Gastroesophageal sphincter (tissue), 4 donors: ENCODE results near the gene CD163L1. TPM values are rescaled to one million over a fixed set of nuclear protein-coding genes. Genes with fewer than 3 reads are reported as not detected.

Experiments used
- ATAC-seq: fragments of 150-250 bp; one replicate; pipeline ENCODE4 v1.9.1; 2016; ENCODE audit warnings: mild to moderate bottlenecking, moderate library complexity
- H3K27ac ChIP-seq, 4 donors: fragments of 200-600 bp; sonication (generic) in 3 of 4; 1 replicate in 3 of 4; 2 replicates in 1 of 4; pipeline ENCODE4 v1.5.1; 2016 to 2019
- H3K27me3 ChIP-seq: fragments of 200-600 bp; sonication (generic); one replicate; pipeline ENCODE4 v1.5.1; 2019
- H3K36me3 ChIP-seq, 2 donors: fragments of 200-600 bp; sonication (generic); one replicate each; pipeline ENCODE4 v1.5.1; 2019; ENCODE audit warnings: control low read depth in 1 of 2
- H3K4me1 ChIP-seq, 3 donors: fragments of 200-600 bp; sonication (generic); 1 replicate in 2 of 3; 2 replicates in 1 of 3; pipeline ENCODE4 v1.5.1; 2016 to 2019; ENCODE audit warnings: control low read depth in 2 of 3
- H3K4me3 ChIP-seq, 2 donors: fragments of 200-600 bp; sonication (generic); one replicate each; pipeline ENCODE4 v1.5.1; 2019; ENCODE audit warnings: mild to moderate bottlenecking in 1 of 2, moderate library complexity in 1 of 2
- H3K9me3 ChIP-seq, 3 donors: fragments of 200-600 bp; sonication (generic); one replicate each; pipeline ENCODE4 v1.5.1; 2017 to 2019; ENCODE audit warnings: control low read depth in 2 of 3
- CTCF ChIP-seq, 4 experiments: fragments of 200-600 bp in 2 of 4; fragments of 450-650 bp in 2 of 4; sonication (generic) in 1 of 4; IDR thresholded peaks; one replicate each; pipeline ENCODE4 v1.5.1; 2017 to 2019; ENCODE audit warnings: antibody characterized with exemption in 4 of 4, mild to moderate bottlenecking in 2 of 4, moderate library complexity in 2 of 4
- EP300 ChIP-seq: sonication (generic); formaldehyde crosslinking; IDR thresholded peaks from one replicate; pipeline ENCODE4 v1.6.1; 2017; ENCODE audit warnings: antibody characterized with exemption, mild to moderate bottlenecking
- POLR2A ChIP-seq, 2 donors: fragments of 450-650 bp; IDR thresholded peaks; one replicate each; pipeline ENCODE4 v1.6.1; 2017; ENCODE audit warnings: antibody characterized with exemption in 2 of 2, mild to moderate bottlenecking in 2 of 2, moderate library complexity in 1 of 2
- POLR2AphosphoS5 ChIP-seq: sonication (generic); formaldehyde crosslinking; IDR thresholded peaks from one replicate; pipeline ENCODE4 v1.6.1; 2017; ENCODE audit warnings: antibody characterized with exemption
- WGBS, 2 donors: methylation state at CpG; one replicate each; pipeline ENCODE4 v1.1.5; 2018; ENCODE audit warnings: low coverage in 1 of 2; 5-methylcytosine and 5-hydroxymethylcytosine counted together
- total RNA-seq, 4 donors: library from RNA; depleted of rRNA; stranded (reverse); fragments of >200 nt; gene quantifications; one replicate each; pipeline ENCODE4 v1.1.0, GENCODE V29; 2016

Gene CD163L1
- total RNA-seq, 4 donors from 2014 or later, result 0.42 to 3.2 (median 1.3) TPM

- H3K27ac ChIP-seq, result no peak overlapping the region
- no peak for TF ChIP-seq POLR2A (IDR thresholded peaks at IDR 0.05)
- no peak for TF ChIP-seq CTCF (IDR thresholded peaks at IDR 0.05)
- no peak for TF ChIP-seq POLR2AphosphoS5
- TF ChIP-seq EP300, result no peak
Observed at GRCh38 chr12:7434670-7435069, 9.3 kb downstream of the CD163L1 start.

GRCh38 chr12:7433276-7433822, 10.6 kb downstream of the CD163L1 start:
- H3K36me3 ChIP-seq, result no peaks in the 10 kb centered on the region
- TF ChIP-seq POLR2AphosphoS5 (no peak), POLR2A (IDR thresholded peaks at IDR 0.05) (no peak), CTCF (IDR thresholded peaks at IDR 0.05) (no peak), EP300 (no peak)
- H3K27me3 ChIP-seq, result no peaks in the 10 kb centered on the region
- H3K4me3 ChIP-seq, result no peak overlapping the region
- 61 to 71% methylated on average over 5 to 6 of the region's 6 CpGs for WGBS, 2 donors
- H3K9me3 ChIP-seq, result no peaks in the 10 kb centered on the region
- no peaks in the 10 kb centered on the region for H3K4me1 ChIP-seq
- no peak for ATAC-seq
- no peak overlapping the region for H3K27ac ChIP-seq

More at GRCh38 chr12:7434670-7435069, 9.3 kb downstream of the CD163L1 start:
- Histone ChIP-seq H3K36me3 (no peaks in the 10 kb centered on the region), H3K4me1 (peaks cover 0 to 1% (median 0%) of the 10 kb centered on the region in 3 donors), H3K9me3 (peaks cover 0 to 2% (median 0%) of the 10 kb centered on the region in 3 donors), H3K27me3 (peaks cover 10% of the 10 kb centered on the region), H3K4me3 (no peak overlapping the region)
- no peak for ATAC-seq

DNA sequence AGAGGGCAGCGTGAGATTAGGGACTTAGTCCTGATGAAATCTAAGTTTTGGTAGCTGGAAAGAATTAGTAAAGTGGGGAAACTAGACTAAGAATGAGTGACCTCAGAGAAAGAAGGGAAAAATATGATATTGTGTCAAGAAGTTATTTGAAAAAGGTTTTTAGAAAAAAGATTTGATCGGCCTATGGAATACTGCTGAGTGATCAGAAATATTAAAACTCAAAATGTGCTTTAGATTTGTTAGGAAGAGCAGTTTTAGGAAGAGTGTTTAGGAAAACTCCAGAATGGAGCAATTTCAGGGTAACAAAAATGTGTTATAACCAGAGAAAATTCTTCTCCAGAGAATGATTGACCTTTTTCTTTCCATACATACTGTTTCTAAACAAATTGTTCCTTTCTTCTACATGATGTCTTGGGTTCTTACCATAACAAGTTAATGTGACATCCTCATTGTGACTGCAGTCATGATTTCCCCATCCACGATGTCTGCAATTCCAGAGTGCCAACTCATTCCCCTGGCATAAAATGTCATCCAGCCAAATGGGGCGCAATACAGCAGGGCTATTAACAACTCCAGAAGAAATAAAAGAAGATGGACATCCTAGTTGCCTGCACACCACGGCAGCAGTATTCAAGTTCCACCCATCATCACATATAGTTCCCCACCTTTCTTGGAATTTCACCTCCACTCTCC, 11.8 kb downstream of the CD163L1 start:
- Histone ChIP-seq H3K4me1 (no peaks in the 10 kb centered on the region), H3K27ac (no peak overlapping the region), H3K9me3 (no peaks in the 10 kb centered on the region), H3K36me3 (no peaks in the 10 kb centered on the region), H3K27me3 (no peaks in the 10 kb centered on the region), H3K4me3 (no peak overlapping the region)
- TF ChIP-seq EP300, result no peak
- WGBS, 2 donors, result 82 to 88% methylated on average over 5 of the region's 5 CpGs
- no peak for ATAC-seq

GRCh38 chr12:7411343-7411742, 32.6 kb downstream of the CD163L1 start:
- Histone ChIP-seq H3K4me1 (no peaks in the 10 kb centered on the region), H3K27ac (no peak overlapping the region), H3K4me3 (no peak overlapping the region), H3K36me3 (no peaks in the 10 kb centered on the region), H3K27me3 (no peaks in the 10 kb centered on the region), H3K9me3 (no peaks in the 10 kb centered on the region)
- no peak for TF ChIP-seq CTCF (IDR thresholded peaks at IDR 0.05)
- no peak for TF ChIP-seq EP300
- TF ChIP-seq POLR2AphosphoS5, result no peak
- no peak for TF ChIP-seq POLR2A (IDR thresholded peaks at IDR 0.05)
- ATAC-seq, result no peak
- WGBS, 2 donors, result 73 to 83% methylated on average over 2 of the region's 2 CpGs

DNA sequence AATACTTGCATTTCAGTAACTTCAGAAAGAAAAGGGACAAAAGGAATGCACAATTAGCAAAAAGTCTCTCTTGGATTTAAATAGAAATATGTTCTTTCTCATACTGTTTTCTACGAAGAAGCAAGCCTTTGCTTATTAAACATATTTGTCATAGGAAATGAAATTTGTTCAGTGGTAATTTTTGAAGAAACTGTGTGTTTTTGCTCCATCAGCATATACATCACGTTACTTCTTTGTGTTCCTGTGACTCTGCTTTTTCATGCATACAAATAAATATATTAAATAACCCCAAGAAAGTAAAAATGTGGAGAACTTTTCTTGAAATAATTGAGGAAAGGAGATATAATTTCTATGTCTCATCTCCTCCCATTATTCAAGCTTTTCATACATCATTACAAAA, 39.7 kb downstream of the CD163L1 start:
- Histone ChIP-seq H3K27ac (no peak overlapping the region), H3K4me3 (no peak overlapping the region), H3K27me3 (no peaks in the 10 kb centered on the region), H3K9me3 (no peaks in the 10 kb centered on the region), H3K36me3 (no peaks in the 10 kb centered on the region), H3K4me1 (no peaks in the 10 kb centered on the region)
- TF ChIP-seq POLR2AphosphoS5 (no peak), EP300 (no peak)
- ATAC-seq, result no peak
- 42 to 62% methylated on average over 2 of the region's 2 CpGs for WGBS, 2 donors

GRCh38 chr12:7403466-7403865, 40.5 kb downstream of the CD163L1 start:
- no peaks in the 10 kb centered on the region for H3K36me3 ChIP-seq
- H3K4me1 ChIP-seq, result no peaks in the 10 kb centered on the region
- H3K9me3 ChIP-seq, result no peaks in the 10 kb centered on the region
- no peak overlapping the region for H3K27ac ChIP-seq
- no peak for ATAC-seq
- H3K4me3 ChIP-seq, result no peak overlapping the region
- TF ChIP-seq CTCF (IDR thresholded peaks at IDR 0.05), result no peak
- TF ChIP-seq POLR2A (IDR thresholded peaks at IDR 0.05), result no peak
- TF ChIP-seq POLR2AphosphoS5, result no peak
- no peak for TF ChIP-seq EP300
- WGBS, 2 donors, result 75% methylated on average over 7 of the region's 7 CpGs
- no peaks in the 10 kb centered on the region for H3K27me3 ChIP-seq
